Liver (tissue), 9 donors: Measurements from ENCODE around the gene ZGPAT. TPM values are rescaled to one million over a fixed set of nuclear protein-coding genes. Genes with fewer than 3 reads are reported as not detected.
"Not testable (repeated sequence)": the region's sequence is repeated elsewhere in the genome, so short reads cannot be mapped to it uniquely, and the experiment has no call there.

Source experiments
- DNase-seq: peaks from one replicate; pipeline ENCODE4 v3.0.0-alpha.2; 2017; ENCODE audit warnings: low spot score
- H3K27ac ChIP-seq, 2 donors: one replicate each; pipeline ENCODE4 v1.7.0; 2013; ENCODE audit warnings: inconsistent platforms in 2 of 2, low read length in 2 of 2, control low read depth in 1 of 2, low read depth in 1 of 2, mild to moderate bottlenecking in 1 of 2
- H3K27me3 ChIP-seq, 4 donors: one replicate each; pipeline versions ENCODE4 v1.6.1 to v1.7.0; 2013; ENCODE audit warnings: low read length in 3 of 4, inconsistent platforms in 1 of 4, mild to moderate bottlenecking in 1 of 4, moderate library complexity in 1 of 4; ENCODE audit not compliant: control insufficient read depth in 4 of 4, insufficient read depth in 4 of 4
- H3K36me3 ChIP-seq, 4 donors: one replicate each; pipeline versions ENCODE4 v1.6.1 to v1.7.0; 2013; ENCODE audit warnings: low read length in 3 of 4, mild to moderate bottlenecking in 3 of 4, low read depth in 1 of 4, moderate library complexity in 1 of 4; ENCODE audit not compliant: control insufficient read depth in 4 of 4, insufficient read depth in 3 of 4
- H3K4me1 ChIP-seq, 4 donors: one replicate each; pipeline versions ENCODE4 v1.6.1 to v1.7.0; 2013; ENCODE audit warnings: low read length in 3 of 4, mild to moderate bottlenecking in 3 of 4, moderate library complexity in 1 of 4; ENCODE audit not compliant: control insufficient read depth in 4 of 4, insufficient read depth in 4 of 4
- H3K4me3 ChIP-seq, 3 donors: one replicate each; pipeline versions ENCODE4 v1.6.1 to v1.7.0; 2013; ENCODE audit warnings: low read length in 3 of 3, control low read depth in 1 of 3, low read depth in 1 of 3, mild to moderate bottlenecking in 1 of 3
- H3K9ac ChIP-seq, 2 donors: one replicate each; pipeline ENCODE4 v1.7.0; 2013; ENCODE audit warnings: low read length in 2 of 2, mild to moderate bottlenecking in 2 of 2, moderate library complexity in 2 of 2, control low read depth in 1 of 2, low read depth in 1 of 2
- H3K9me3 ChIP-seq, 4 donors: one replicate each; pipeline versions ENCODE4 v1.6.1 to v1.7.0; 2013; ENCODE audit warnings: low read length in 3 of 4; ENCODE audit not compliant: control insufficient read depth in 4 of 4
- EGR1 ChIP-seq, 2 donors: IDR thresholded peaks; 2 replicates each; pipeline ENCODE4 v1.6.1; 2016 to 2018; ENCODE audit warnings: antibody characterized with exemption in 2 of 2, low read depth in 2 of 2
- GABPA ChIP-seq, 2 donors: IDR thresholded peaks in 1 of 2; conservative IDR thresholded peaks in 1 of 2; 2 replicates each; pipeline ENCODE4 v1.6.1; 2016; ENCODE audit warnings: antibody characterized with exemption in 2 of 2, mild to moderate bottlenecking in 1 of 2, moderate library complexity in 1 of 2
- HNF4G ChIP-seq: IDR thresholded peaks from 2 replicates; pipeline ENCODE4 v1.6.1; 2016; ENCODE audit warnings: antibody characterized with exemption
- RAD21 ChIP-seq, 2 donors: IDR thresholded peaks; 2 replicates each; pipeline ENCODE4 v1.6.1; 2016; ENCODE audit warnings: antibody characterized with exemption in 2 of 2, mild to moderate bottlenecking in 2 of 2
- RXRA ChIP-seq, 2 donors: IDR thresholded peaks; 2 replicates each; pipeline ENCODE4 v1.6.1; 2017 to 2018; ENCODE audit warnings: antibody characterized with exemption in 2 of 2, mild to moderate bottlenecking in 1 of 2
- SP1 ChIP-seq: IDR thresholded peaks from 2 replicates; pipeline ENCODE4 v1.6.1; 2018; ENCODE audit warnings: antibody characterized with exemption, mild to moderate bottlenecking
- YY1 ChIP-seq: IDR thresholded peaks from 2 replicates; pipeline ENCODE4 v1.6.1; 2016; ENCODE audit warnings: antibody characterized with exemption, mild to moderate bottlenecking
- WGBS: extraction: QIAGEN DNeasy Blood & Tissue Kit; methylation state at CpG from one replicate; pipeline ENCODE4 v1.1.7; 2013; 5-methylcytosine and 5-hydroxymethylcytosine counted together
- polyA plus RNA-seq, 2 donors: library from polyadenylated mRNA; stranded (reverse) in 1 of 2; unstranded in 1 of 2; fragments of 200-250 nt in 1 of 2; fragments of >200 nt in 1 of 2; fragmentation: Nextera tagmentation in 1 of 2; extraction: Ambion mirVana in 1 of 2; gene quantifications; one replicate each; pipeline versions ENCODE4 v1.2.1 to v1.2.3, GENCODE V29; 2013 to 2015
- total RNA-seq, 2 donors: library from RNA; depleted of rRNA; stranded (reverse); fragments of >200 nt; gene quantifications; one replicate each; pipeline ENCODE4 v1.2.3, GENCODE V29; 2014
- TF ChIP-seq, protein P1 (sequence below): IDR thresholded peaks from 2 replicates; pipeline ENCODE4 v1.6.1; 2016; ENCODE audit warnings: antibody characterized with exemption, mild to moderate bottlenecking
- TF ChIP-seq, protein P2 (sequence below): IDR thresholded peaks from 2 replicates; pipeline ENCODE4 v1.6.1; 2016; ENCODE audit warnings: antibody characterized with exemption
- donor health status: healthy.
- donor health status: healthy.
- donor health status: healthy.
- donor health status: healthy.
- donor health status: healthy.

The ZGPAT gene, protein sequence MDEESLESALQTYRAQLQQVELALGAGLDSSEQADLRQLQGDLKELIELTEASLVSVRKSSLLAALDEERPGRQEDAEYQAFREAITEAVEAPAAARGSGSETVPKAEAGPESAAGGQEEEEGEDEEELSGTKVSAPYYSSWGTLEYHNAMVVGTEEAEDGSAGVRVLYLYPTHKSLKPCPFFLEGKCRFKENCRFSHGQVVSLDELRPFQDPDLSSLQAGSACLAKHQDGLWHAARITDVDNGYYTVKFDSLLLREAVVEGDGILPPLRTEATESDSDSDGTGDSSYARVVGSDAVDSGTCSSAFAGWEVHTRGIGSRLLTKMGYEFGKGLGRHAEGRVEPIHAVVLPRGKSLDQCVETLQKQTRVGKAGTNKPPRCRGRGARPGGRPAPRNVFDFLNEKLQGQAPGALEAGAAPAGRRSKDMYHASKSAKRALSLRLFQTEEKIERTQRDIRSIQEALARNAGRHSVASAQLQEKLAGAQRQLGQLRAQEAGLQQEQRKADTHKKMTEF
- total RNA-seq (10 to 100 TPM; 10.3 to 14.7 TPM), polyA plus RNA-seq (10 to 100 TPM; 26.2 to 90.5 TPM)

DNA sequence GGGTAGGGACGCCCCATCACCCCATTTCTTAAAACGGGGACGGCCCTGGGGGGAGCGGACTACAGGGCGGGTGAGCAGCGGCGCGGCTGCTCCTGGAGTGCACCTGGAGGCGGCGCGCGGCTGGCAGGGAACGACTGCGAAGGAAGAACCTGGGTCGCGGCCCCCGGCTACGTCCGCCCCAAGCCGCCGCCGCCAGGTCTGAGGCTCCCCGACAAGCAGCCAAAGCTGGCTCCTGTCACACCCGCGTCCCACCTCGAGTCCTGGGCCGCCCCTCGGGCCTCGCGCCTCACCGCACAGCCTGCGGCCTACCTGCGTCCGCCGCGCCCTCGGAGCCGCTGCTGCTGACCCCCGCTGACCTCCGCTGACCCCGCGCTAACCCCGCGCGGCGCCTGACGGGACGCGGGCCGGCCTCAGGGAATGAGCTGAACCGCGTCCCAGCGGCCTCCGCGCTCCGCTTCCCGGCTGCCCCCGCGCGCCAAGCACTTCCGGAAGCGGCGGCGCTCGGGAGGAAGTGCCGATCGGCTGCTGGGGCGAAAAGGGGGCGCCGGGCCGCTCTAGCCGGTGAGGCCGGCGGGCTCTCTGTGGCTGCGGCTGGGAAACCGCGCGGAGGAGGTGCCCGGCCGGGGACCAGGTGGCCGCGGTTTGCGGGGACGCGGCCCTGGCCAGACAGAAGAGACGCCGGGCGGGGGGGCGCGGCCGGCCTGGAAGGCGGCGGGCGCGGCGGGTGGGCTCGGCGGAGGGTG, at the start of gene ZGPAT, which contains the start of gene ARFRP1:
TSS of gene ZGPAT (plus strand) at position 482 of the 743 bp plus-strand sequence. CDS start 542 bp downstream, outside the sequence.
TSS of gene ARFRP1 (minus strand) at position 419 of the 743 bp plus-strand sequence. CDS start 885 bp downstream, outside the sequence.
- H3K4me1 ChIP-seq = peaks cover 5 to 27% (median 25%) of the 10 kb centered on the region in 4 donors
- peak; percentile 91 for DNase-seq
- H3K36me3 ChIP-seq = peaks cover 7 to 35% (median 14%) of the 10 kb centered on the region in 4 donors
- H3K9me3 ChIP-seq = no peaks in the 10 kb centered on the region
- TF ChIP-seq GABPA (IDR thresholded peaks at IDR 0.05 in 1 of 2, conservative IDR thresholded peaks at IDR 0.05 in 1 of 2) (peak in 1 of 2 donors; percentile 90), RXRA (IDR thresholded peaks at IDR 0.05) (peak; percentile 38 to 39), EGR1 (IDR thresholded peaks at IDR 0.05; ENCODE audit: low read depth in 2 of 2) (peak in 1 of 2 donors; percentile 54), YY1 (no peak), SP1 (no peak), RAD21 (IDR thresholded peaks at IDR 0.05) (peak; percentile 30 to 61)
- TF ChIP-seq, protein P1, sequence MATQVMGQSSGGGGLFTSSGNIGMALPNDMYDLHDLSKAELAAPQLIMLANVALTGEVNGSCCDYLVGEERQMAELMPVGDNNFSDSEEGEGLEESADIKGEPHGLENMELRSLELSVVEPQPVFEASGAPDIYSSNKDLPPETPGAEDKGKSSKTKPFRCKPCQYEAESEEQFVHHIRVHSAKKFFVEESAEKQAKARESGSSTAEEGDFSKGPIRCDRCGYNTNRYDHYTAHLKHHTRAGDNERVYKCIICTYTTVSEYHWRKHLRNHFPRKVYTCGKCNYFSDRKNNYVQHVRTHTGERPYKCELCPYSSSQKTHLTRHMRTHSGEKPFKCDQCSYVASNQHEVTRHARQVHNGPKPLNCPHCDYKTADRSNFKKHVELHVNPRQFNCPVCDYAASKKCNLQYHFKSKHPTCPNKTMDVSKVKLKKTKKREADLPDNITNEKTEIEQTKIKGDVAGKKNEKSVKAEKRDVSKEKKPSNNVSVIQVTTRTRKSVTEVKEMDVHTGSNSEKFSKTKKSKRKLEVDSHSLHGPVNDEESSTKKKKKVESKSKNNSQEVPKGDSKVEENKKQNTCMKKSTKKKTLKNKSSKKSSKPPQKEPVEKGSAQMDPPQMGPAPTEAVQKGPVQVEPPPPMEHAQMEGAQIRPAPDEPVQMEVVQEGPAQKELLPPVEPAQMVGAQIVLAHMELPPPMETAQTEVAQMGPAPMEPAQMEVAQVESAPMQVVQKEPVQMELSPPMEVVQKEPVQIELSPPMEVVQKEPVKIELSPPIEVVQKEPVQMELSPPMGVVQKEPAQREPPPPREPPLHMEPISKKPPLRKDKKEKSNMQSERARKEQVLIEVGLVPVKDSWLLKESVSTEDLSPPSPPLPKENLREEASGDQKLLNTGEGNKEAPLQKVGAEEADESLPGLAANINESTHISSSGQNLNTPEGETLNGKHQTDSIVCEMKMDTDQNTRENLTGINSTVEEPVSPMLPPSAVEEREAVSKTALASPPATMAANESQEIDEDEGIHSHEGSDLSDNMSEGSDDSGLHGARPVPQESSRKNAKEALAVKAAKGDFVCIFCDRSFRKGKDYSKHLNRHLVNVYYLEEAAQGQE = peak; percentile 17
- H3K4me3 ChIP-seq = peak within 1 kb of the TSS; percentile 76 to 96 (median 92)
- peak within 1 kb of the TSS; percentile 81 to 86 for H3K27ac ChIP-seq
- peak within 1 kb of the TSS; percentile 36 to 55 for H3K9ac ChIP-seq
- no peaks in the 10 kb centered on the region for H3K27me3 ChIP-seq
- WGBS = under 1% methylated on average over 98 of the region's 98 CpGs

DNA sequence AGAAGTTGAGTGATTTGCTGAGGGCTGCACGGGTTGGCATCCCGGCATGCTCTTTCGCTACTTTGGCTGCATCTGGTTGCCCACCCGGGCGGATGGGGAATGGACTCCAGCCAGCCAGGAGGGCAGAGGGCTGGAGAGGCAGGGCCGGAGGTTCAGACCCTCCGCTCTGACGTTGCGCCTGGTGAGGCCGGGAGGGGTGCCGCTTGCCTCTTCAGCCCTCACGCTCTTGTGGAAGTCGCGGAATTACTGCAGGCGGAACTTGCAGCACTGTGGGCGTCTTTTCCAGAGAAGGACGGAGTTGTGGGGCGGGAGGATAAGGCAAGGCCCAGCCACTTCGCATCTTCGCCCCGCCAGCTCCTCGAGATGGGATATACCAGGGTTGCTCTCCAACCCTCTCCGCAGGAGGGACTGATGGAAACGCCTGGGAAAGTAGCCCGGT, 49.1 kb upstream of the ZGPAT start:
- H3K27ac ChIP-seq = peak overlapping the region; percentile 88 to 90
- no peaks in the 10 kb centered on the region for H3K27me3 ChIP-seq
- no peaks in the 10 kb centered on the region for H3K9me3 ChIP-seq
- TF ChIP-seq, protein P2, sequence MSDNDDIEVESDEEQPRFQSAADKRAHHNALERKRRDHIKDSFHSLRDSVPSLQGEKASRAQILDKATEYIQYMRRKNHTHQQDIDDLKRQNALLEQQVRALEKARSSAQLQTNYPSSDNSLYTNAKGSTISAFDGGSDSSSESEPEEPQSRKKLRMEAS = no peak
- no peak for TF ChIP-seq HNF4G
- peaks cover 0 to 18% (median 8%) of the 10 kb centered on the region in 4 donors for H3K36me3 ChIP-seq
- 5% methylated on average over 25 of the region's 25 CpGs for WGBS
- H3K4me3 ChIP-seq = peak overlapping the region; percentile 63 to 88 (median 81)
- H3K4me1 ChIP-seq = peaks cover 3 to 21% (median 17%) of the 10 kb centered on the region in 4 donors
- H3K9ac ChIP-seq = peak overlapping the region; percentile 32 to 57
- no peak for DNase-seq

DNA sequence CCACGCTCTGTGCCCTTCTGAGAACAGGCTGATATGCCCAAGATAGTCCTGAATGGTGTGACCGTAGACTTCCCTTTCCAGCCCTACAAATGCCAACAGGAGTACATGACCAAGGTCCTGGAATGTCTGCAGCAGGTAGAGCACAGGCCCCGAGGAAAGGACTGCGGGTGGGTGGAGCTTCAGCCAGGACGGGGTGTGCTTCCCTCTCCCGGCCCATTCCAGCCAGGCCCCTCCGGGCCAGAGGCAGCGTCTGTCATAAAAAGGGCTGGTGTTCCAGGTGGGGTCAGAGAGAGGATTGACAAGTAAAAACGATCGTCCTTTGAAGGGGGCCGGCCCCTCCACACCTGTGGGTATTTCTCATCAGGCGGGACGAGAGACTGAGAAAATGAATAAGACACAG, 48.5 kb upstream of the ZGPAT start:
- Histone ChIP-seq H3K36me3 (peaks cover 0 to 18% (median 9%) of the 10 kb centered on the region in 4 donors), H3K4me1 (peaks cover 3 to 21% (median 16%) of the 10 kb centered on the region in 4 donors), H3K27me3 (no peaks in the 10 kb centered on the region), H3K4me3 (peak overlapping the region; percentile 63 to 88 (median 81)), H3K9ac (peak overlapping the region in 1 of 2 donors; percentile 57), H3K9me3 (no peaks in the 10 kb centered on the region), H3K27ac (peak overlapping the region in 1 of 2 donors; percentile 90)
- no peak for TF ChIP-seq HNF4G
- no peak for DNase-seq
- WGBS = 72% methylated on average over 13 of the region's 13 CpGs

DNA sequence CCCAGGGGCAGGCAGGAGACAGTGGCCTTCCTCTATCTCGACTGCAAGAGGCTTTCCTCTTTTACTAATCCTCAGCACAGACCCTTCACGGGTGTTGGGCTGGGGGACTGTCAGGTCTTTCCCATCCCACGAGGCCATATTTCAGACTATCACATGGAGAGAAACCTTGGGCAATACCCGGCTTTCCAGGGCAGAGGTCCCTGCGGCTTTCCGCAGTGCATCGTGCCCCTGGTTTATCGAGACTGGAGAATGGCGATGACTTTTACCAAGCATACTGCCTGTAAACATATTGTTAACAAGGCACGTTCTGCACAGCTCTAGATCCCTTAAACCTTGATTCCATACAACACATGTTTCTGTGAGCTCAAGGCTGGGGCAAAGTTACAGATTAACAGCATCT, 47.7 kb upstream of the ZGPAT start:
- Histone ChIP-seq H3K4me1 (peaks cover 3 to 21% (median 16%) of the 10 kb centered on the region in 4 donors), H3K36me3 (peaks cover 0 to 18% (median 10%) of the 10 kb centered on the region in 4 donors)
- not testable (repeated sequence) for H3K27me3 ChIP-seq, H3K9me3 ChIP-seq, H3K27ac ChIP-seq, H3K4me3 ChIP-seq, DNase-seq, H3K9ac ChIP-seq
- 91% methylated on average over 10 of the region's 10 CpGs for WGBS
